K562 treated with DMSO at 1 percent for 4 hours (cell line): ENCODE data around the gene LDLRAP1. TPM values are rescaled to one million over a fixed set of nuclear protein-coding genes. Genes with fewer than 3 reads are reported as not detected.

ENCODE experiments used
- total RNA-seq: library from RNA; unstranded; fragments of 300-600 nt; gene quantifications from 2 replicates; pipeline ENCODE4 v1.2.3, GENCODE V29; 2022; ENCODE audit not compliant: insufficient read depth

The LDLRAP1 gene, protein sequence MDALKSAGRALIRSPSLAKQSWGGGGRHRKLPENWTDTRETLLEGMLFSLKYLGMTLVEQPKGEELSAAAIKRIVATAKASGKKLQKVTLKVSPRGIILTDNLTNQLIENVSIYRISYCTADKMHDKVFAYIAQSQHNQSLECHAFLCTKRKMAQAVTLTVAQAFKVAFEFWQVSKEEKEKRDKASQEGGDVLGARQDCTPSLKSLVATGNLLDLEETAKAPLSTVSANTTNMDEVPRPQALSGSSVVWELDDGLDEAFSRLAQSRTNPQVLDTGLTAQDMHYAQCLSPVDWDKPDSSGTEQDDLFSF
- total RNA-seq, result 25.6 and 31.9 TPM in 2 replicates

DNA sequence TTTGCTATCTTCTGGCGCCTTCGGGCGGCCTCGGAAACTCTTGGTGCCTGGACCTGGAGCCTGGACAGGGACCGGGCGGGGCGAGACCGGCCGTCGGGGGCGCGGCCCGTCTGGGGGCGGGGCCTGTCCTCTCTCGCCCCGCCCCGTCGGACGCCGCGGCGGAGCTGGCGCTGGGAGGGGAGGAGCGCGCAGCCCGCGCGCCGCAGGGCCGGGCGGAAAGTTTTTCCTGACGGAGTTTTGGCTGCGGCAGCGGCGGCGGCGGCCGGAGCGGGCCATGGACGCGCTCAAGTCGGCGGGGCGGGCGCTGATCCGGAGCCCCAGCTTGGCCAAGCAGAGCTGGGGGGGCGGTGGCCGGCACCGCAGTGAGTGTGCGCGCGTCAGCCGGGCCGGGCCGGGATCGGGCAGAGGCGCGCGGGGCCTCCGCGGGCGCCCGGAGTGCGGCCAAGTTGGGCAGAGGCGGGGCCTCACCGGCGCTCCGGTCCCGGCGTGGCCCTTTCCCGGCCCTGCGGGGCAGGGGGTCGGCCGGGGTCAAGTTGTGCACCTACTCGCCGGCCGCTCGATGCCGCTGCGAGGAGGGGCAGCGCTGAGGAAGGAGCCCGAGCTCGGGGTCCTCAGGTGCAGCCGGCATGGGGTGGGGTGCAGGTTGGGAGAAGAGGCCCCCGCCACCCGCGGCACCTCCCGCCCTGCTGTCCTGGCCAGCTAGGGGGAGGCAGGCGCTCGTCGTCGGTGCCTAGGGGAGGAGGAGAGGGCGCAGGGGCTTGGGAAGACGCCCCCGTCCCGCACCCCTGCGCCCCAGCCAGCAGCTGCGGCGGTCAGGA, at the start of gene LDLRAP1:
LDLRAP1 (plus strand) TSS at position 182 of the 818 bp plus-strand sequence; CDS start at position 275, 93 bp downstream.

DNA sequence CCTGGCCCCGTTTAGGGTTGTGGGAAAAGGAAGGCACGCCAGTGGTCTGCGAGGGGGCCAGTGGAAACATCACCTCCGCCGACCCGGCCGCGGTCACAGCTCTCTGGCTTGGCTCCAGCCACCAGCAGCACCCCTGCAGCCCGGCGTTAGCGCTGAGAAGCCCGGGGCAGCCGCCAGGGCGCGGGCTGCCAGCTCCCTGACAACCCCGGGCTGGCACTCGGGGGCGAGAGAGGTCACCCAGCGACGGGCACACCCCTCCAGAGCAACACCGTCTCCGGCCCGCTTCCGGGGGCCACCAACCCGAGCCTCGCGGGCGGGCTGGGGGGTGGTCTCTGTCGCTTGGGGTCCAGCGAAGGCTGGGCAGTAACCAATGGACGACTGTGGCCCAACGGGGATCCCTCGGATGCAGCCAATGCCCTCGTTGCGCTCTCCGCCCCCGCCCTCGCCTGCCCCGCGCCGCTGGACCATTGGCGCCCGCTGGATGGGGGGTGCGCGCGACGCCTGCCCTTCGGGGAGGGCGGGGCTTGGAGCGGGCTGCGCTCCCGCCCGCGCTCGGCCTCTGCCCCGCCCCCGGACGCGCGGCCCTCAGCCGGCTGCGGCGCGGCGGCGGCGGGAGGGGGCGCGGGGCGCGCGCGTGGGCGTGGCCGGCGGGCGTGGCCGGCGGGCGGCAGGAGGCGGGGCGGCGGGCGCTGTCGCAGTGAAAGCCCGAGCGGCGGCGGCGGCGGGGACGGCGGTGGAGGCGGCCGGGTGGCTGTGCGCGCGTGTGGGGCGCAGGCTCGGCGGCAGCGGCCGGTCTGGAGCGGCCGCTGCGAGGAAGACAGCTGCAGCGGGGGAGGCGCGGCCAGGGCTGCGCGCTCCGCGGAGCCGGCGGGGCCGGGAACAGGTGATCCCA, 72.9 kb downstream of the LDLRAP1 start, which contains the start of gene MAN1C1:
MAN1C1 (plus strand) TSS at position 697 of the 892 bp plus-strand sequence. CDS start 1,007 bp downstream, outside the sequence.

Other genes starting within 250 kb of the LDLRAP1 start
- 94.5 and 97.1 TPM in 2 replicates for gene TMEM50A, start 205.3 kb upstream of the LDLRAP1 start, total RNA-seq
- gene RHCE, start 122.8 kb upstream of the LDLRAP1 start, total RNA-seq, result 12.5 and 13.4 TPM in 2 replicates
- gene MACO1, start 112.7 kb upstream of the LDLRAP1 start, total RNA-seq, result 14.0 and 17.1 TPM in 2 replicates
- 0.44 TPM in 1 of 2 replicates, not detected in the other for gene MAN1C1, start 73.2 kb downstream of the LDLRAP1 start, total RNA-seq